IPS-NIHi7 (cell line): Measurements from ENCODE around the gene SERPINB8.
"Not testable (repeated sequence)": the region's sequence is repeated elsewhere in the genome, so short reads cannot be mapped to it uniquely, and the experiment has no call there.

Source experiments
- DNase-seq: peaks from one replicate; pipeline ENCODE4 v3.0.0; 2012; ENCODE audit warnings: mixed read lengths; ENCODE audit errors: extremely low spot score

SERPINB8 gene, protein sequence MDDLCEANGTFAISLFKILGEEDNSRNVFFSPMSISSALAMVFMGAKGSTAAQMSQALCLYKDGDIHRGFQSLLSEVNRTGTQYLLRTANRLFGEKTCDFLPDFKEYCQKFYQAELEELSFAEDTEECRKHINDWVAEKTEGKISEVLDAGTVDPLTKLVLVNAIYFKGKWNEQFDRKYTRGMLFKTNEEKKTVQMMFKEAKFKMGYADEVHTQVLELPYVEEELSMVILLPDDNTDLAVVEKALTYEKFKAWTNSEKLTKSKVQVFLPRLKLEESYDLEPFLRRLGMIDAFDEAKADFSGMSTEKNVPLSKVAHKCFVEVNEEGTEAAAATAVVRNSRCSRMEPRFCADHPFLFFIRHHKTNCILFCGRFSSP

DNA sequence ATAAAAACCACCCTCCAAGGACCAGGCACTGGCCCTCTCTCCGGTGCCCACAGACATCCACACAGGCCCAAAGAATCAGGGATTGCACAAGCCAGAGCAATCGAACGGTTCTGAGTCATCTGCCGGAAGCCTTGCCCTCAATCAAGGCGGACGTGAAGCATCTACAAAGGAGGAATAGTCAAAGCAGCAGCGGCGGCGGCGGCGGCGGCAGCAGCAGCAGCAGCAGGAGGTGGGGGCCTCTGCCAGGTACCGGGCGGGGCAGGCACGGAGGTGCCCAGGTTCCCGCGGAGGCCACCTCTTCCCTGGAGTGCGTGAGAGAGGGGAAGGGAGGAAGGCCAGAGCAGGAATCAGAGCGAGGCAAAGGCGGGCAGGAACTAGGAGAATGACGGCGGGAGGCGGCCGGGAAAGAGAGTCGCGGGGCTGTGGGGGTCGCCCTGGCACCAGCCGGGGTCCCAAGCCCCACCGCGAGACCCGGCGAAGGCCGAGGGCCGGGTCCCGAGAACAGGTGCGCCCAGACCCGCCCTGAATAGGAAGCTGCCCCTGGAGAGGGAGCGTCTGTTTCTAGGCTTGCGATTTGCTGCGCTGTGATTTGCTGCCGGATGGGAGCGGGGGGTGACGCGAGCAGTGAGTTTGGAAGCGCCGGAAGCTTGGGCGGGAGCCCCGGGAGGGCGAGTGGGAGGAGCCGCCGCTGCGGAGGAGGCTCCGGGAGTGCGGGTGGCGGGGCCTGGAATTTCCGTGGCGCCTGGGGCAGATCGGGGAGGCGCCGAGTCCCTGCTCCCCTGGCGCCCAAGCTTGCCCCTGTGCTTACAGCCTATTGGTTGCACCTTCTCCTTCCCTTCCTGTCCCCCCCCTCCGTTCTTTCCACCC, at the start of gene SERPINB8:
SERPINB8 (plus strand) TSS at position 140 of the 867 bp plus-strand sequence. CDS start 8,228 bp downstream, outside the sequence.
- peak; percentile 91 for DNase-seq

DNA sequence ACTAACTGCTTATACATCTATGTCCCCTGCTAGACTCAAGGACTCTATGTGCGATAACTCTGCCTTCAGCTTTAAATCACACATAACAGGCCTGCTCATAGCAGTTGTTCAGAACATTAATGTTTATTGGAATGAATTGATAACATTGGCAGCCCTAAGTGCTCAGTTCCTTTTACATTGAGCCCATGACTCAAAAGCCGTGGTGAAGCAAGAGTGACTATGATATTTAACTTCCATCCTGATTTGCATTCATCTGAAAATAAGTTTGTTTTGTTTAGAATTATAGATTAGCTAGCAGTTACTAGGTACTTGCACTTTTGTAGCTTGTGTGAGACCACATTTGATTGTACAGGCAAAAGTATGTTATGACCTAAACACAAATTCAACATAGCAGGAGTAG, 47.8 kb upstream of the SERPINB8 start:
- no peak for DNase-seq

DNA sequence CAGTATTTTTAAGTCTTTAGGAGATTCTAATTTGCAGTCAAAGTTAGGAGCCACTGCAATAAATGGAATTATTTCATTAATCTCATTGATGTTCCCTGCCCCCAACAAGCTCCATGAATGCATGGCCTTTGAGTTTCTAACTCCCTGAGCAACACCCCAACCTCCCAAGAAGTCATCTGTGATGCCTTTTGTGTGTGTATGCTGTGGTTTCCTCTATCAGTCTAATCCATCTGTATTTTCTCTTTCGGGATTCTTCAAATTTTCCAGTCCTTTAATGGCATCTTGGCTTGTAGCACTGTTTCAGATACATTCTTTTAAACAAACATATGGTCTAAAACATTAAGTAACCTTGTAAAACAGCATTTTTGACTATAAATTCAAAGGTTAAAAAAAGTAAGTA, 45.3 kb upstream of the SERPINB8 start:
- DNase-seq, result no peak

DNA sequence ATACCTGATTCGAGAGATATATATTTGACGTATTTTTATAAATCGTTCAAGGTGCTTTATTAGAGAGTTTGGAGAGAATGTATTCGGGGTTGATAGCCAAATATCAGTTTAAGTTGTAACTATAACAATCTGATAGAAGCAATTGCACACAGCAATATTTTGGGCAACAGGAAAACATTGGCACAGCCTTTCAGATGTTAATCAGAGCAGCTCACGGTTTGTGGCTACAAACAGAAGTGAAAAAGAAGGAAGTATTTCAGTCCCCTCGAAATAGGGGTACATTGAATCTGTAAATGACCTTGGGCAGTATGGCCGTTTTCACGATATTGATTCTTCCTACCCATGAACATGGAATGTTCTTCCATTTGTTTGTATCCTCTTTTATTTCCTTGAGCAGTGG, 41.5 kb upstream of the SERPINB8 start:
- no peak for DNase-seq

DNA sequence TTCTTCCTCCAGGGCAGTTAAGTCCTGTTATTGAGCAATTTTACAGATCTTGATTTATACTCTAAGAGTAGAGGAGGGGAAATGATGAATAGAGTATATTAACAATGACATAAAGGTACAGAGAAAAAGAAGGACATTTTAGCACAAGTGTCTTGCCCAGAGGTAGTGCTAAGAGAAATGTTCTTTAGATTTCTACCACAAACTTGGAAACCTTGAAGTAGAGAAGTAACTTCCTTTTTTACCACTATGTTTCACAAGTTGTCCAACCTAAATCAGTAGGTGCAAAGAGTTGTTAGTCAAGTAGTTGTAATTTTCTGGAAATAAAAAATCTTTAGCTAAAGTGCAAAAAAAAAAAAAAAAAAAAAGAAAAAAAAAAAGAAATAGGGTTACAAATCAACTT, 40.5 kb upstream of the SERPINB8 start:
- not testable (repeated sequence) for DNase-seq

DNA sequence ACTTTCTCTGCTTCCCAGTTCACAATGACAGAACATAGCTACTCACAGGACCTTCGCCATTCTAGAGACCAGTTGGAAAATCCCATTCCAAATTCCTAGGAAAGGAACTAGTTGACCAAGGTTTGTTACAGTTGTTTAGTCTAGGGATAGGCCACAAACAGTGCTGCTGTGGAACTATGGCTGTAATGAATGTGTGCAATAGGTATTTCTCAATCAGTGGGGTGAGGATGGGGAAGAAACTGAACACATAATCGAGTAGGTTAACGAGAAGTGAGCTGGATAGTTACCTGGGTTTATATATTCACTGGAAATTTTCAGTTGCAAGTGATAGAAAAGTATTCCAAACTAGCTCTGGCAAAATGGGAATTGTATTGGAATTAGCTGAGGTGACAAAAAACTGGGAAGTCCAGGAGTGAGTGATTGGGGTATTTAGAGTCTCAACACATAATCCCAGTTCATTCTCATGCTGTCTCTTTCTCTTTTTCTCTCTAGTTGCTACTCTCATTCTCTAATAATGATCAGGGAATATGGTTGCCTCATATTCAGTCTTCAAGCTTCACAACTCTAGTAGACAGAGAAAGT, 39.0 kb upstream of the SERPINB8 start:
- DNase-seq, result no peak

DNA sequence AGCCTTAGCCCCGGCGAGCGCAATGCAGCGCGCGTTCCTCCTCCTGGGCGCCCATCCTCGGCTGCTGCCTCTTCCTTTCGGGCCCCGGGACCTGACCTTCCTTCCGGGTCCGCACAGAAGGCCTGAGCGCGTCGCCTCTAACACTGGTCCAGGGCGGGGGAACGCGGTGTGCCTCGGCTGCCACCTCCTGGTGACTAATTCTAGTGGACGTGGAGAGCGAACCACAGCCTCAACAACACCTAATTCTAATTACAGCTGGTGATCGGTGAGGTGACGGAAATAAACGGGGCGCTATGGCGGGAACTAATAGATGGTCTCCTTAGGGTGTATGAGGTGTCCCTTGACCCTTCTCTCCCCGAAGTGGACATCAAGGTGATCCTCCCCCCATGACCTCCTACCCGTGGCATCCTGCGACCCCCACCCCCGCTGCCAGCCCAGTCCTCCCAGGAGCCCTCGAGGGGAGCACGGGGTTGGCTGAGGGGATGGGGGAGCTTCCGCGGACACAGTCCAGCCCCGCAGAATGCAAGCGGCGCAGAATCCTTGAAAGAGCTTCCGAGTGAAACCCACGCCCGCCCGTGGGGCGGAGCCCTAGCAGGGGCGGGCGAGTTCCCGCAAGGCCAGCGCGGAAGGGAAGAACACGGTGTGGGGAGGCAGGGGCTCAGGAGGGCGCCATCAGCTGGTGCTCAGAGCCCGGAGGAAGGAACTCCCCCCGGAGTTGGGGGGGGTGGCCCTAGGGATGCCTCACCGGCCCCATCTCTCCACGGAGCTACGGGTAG, 33.5 kb upstream of the SERPINB8 start:
- DNase-seq, result peak; percentile 91

DNA sequence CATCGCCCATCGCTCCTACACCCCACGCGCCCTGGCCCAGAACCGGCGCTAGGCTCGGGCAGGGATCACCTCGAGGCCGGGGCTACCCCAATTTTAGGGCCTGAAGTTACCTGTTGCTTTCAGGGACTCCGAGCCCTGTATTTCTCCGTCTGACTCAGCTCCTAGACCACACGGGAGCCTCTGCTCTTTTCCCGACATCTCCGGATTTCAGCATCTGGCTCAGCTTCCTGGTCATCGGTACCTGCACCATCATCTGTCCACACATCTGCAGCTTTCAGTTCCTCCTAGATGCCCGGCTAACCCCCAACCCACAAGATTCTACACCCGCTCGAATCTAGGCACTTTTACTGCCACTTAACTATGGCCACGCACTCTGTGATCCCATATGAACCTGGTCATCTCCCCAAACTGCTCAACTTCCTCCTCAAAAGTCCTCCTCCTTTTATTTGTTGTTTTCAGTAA, 32.9 kb upstream of the SERPINB8 start:
- peak; percentile 13 for DNase-seq

DNA sequence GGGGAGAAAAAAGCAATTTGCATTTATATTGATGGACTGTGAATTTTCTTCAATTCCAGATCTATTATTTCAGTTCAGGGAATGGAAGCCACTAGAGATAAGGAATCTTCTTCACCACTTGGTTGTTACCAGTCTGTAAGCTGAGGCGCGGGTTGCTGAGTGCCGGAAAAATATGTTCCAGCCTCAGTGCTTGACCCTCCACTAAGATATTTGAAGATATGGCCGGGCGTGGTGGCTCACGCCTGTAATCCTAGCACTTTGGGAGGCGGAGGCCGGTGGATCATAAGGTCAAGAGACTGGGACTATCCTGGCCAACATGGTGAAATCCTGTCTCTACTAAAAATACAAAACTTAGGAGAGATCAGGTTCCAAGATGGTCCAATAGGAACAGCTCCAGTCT, 29.9 kb upstream of the SERPINB8 start:
- no peak for DNase-seq

DNA sequence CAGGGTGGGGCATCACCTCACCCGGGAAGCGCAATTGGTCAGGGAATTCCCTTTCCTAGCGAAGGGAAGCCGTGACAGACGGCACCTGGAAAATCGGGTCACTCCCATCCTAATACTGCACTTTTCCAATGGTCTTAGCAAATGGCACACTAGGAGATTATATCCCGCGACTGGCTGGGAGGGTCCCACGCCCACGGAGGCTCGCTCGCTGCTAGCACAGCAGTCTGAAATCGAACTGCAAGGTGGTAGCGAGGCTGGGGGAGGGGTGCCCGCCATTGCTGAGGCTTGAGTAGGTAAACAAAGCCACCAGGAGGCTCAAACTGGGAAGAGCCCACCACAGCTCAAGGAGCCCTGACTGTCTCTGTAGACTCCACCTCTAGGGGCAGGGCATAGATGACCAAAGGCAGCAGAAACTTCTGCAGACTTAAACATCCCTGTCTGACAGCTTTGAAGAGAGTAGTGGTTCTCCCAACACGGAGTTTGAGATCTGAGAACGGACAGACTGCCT, 29.3 kb upstream of the SERPINB8 start:
- DNase-seq, result not testable (repeated sequence)

DNA sequence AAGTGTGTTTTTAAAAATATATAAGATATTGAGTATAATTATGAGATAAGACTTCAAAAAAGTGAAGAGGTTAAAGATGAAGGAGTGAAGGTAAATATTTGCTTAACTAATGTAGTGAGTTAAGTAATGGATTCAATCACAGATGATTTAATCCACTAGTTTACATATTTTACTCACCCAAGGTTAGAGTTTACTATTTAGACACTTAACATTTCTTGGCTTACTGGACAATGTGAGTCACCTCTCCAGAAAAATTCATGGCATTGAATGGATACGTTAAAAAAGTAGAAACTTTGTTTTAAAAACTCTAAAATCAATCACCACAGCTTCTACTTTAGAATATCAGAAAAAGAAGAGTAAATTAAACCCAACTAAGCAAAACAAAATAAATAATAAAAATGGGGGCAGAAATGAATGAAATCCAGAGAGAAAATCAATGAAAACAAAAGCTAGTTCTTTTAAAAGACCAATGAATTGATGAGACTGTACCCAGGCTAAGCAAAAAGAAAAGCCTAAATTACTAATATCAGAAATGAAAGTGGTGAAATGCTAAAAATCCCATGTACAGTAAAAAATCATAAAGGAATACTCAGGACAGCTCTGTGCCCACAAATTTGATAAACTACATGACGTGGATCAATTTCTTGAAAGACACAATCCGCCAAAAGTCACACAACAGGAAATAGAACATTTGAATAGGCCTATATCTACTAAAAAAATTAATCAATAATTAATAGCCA, 22.7 kb upstream of the SERPINB8 start:
- DNase-seq, result no peak

DNA sequence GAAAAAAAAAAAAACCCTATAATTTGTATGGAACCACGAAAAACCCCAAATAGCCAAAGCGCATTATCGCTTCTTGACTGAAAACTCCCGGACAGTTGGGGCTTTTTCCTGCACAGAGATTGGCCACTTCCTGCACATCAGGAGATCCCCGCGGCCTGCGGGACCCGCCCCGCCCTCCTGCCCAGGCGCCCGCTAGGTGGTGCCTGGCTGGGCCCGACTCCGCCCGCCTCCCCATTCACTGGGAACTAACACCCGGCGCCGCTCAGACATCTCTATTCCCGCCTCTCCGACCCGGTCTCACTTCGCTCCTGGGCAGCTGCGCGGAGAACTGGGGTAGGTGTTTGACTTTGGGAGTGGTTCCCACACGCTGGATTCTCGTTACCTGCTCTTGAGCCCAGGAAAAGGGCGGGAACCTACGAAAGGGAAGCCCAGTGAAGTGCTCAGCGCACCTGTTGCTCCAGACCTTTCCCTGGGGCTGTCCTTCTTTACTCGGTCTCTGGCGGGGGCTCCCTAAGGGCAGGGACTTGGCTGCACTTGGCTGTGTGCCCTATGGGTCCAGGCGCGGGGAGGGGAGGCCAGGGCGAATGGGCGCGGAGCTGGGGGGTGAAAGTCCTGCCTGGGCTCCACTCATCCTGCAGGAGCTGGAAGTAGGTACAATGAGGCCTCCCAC, 20.7 kb upstream of the SERPINB8 start, which contains the start of gene HMSD:
HMSD (plus strand) TSS at position 234 of the 670 bp plus-strand sequence. CDS start 4,155 bp downstream, outside the sequence.
- DNase-seq, result peak; percentile 87

DNA sequence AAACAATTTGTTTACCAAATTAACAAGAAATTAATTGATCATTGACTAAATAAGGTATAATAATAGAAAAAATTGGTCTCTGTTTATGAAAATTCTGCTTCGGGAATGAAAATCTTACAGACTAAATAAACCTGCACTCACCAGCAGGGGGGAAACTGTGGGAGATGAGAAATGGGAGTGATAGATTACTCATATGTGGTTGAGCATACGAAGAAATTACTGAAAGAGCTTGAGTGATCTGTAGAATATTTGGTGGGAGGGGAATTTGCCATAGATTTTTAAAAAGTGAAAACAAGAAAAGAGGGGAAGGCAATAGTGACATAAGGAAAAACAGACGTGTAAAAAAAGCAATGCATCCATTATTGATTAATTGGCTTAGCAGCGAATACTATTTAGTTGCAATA, 18.6 kb upstream of the SERPINB8 start:
- no peak for DNase-seq

DNA sequence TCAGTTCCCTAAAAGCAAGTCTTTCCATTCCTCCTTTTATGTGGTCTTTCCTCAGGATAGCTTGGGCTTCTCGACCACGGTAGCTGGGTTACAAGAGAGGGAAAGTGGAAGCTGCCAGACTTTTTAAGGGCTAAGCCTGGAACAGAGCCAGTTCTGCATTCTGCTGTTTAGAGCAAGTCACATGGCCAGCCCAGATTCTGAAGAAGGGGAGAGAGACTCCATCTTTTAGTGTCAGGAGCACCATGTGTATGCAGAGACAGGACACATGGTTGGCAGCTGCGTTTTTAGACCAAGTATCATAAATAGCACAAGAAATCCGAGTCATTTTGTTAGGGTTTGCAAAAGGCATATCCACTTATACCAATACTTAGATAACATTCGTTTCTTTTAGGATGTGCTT, 16.1 kb upstream of the SERPINB8 start:
- DNase-seq, result no peak

DNA sequence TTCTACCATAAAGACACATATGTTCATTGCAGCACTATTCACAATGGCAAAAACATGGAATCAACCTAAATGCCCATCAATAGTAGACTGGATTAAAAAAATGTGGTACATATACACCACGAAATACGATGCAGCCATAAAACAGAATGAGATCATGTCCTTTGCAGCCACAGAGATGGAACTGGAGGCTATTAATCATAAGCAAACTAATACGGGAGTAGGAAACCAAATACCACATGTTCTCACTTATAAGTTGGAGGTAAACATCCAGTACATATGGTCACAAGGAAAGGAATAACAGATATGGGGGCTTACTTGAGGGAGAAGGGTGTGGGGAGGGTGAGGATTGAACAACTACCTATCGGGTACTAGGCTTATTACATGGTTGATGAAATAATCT, 13.1 kb upstream of the SERPINB8 start:
- DNase-seq, result no peak

DNA sequence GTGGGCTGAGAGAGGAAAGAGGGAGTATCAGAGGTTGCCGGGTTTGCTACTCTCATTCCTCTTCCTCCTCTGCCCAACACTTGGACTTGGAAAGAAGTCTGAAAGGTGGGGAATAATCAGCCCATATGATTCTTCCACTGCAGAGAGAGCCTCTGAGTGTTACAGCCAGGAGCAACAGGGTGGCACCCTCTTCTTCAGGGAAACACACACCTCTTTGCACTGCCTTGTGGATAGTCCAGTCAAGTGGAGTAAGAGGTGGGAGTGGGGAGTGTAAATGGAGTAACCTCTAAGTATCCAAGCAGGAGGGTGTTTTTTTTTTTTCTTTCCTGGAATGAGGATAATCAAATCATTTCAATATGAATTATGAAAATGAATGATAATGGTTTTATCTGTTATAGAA, 9.0 kb upstream of the SERPINB8 start:
- DNase-seq, result no peak

DNA sequence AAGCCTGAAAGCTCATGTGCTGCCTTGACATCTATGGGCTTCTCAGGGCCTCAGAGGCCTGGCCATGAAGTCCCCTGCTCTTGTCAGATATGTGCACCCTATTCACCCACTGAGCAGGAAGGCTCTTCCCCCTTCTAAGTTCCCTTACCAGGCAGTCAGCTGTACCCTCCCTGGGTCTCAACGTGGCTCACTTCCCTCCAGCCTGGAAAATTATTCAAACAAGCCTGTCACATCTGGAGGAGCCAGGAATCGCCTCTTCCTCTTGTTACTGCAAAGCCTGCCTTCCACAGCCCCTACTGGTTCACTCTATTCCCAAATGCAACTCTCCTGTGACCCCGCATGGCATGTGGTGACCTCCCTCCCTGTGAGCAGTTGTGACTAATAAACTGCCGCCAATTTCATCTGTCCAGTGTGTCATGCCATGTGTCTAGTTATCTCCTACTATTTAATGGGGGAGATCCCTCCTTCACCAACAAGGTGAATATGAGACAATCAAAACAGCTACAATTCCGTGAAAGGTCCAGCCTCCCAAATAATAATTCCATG, 8.4 kb upstream of the SERPINB8 start:
- DNase-seq, result no peak

DNA sequence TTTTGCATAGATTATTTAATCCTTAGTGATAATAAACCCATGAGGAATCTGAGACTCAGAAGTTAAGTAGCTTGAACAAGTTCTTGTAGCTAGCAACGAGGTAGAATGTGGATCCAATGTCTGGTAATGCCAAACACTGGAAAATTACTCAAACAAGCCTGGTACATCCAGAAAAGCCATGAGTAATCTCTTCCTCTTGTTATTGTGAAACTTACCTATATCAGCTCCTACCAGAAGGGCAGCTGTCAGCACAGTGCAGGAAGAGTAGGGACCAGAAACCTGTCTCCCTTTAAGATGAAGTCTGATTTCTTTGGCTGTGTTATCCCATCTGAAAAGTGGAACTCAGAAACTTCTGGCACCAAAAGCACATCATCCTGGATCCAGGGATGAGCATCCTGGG, 7.7 kb upstream of the SERPINB8 start:
- DNase-seq, result no peak

DNA sequence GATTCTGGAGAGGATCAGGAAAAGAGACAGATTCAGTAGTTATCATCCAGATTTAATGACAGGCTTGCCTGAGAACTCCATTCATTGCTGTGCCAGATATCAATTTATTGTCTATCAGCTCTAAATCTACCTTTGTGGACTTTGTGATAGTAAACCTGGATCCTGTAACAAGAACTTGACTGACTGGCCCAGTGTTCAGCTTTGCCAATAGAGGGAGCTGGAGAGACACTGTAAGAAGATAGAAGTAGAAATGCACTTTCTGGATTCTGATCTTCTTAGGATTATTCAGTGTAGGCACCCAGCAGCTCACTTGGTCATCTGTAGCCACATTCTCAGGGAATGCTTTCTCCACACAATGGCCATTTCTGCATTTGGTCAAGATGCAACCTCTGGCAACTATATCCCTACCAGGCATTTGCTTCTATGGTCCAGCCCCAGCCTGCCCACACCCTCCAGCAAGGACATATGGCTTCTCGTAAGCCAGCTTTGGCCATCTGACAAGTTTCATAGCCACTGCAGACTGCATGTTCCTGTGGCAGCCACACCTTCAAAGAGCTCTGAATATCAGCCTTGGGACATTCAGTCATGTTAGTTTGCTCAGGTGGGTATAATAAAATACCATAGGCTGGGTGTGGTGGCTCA, 6.1 kb upstream of the SERPINB8 start:
- DNase-seq, result peak; percentile 26
